Epidermal melanocyte (primary cell): ENCODE results near the gene KAT6B.
"Not testable (repeated sequence)": the region's sequence is repeated elsewhere in the genome, so short reads cannot be mapped to it uniquely, and the experiment has no call there.

Experiments used
- DNase-seq: peaks from one replicate; pipeline ENCODE4 v3.0.0; 2011; ENCODE audit warnings: low spot score; ENCODE audit not compliant: insufficient read length

KAT6B gene

GRCh38 chr10:75033399-75034130 lies 207.2 kb downstream of the KAT6B start:
- DNase-seq = no peak

- no peak for DNase-seq
Measured at GRCh38 chr10:75034131-75034512, 207.7 kb downstream of the KAT6B start.

- no peak for DNase-seq
Measured at GRCh38 chr10:75034714-75035258, 208.4 kb downstream of the KAT6B start.

- no peak for DNase-seq
Measured at GRCh38 chr10:75035975-75036708, 209.7 kb downstream of the KAT6B start.

- no peak for DNase-seq
Measured at GRCh38 chr10:75037171-75038153, 211.1 kb downstream of the KAT6B start.

GRCh38 chr10:75038335-75038734 lies 211.9 kb downstream of the KAT6B start:
- no peak for DNase-seq

- no peak for DNase-seq
Measured at GRCh38 chr10:75040576-75040975, 214.2 kb downstream of the KAT6B start.

GRCh38 chr10:75042292-75042974 lies 216.0 kb downstream of the KAT6B start:
- no peak for DNase-seq

GRCh38 chr10:75043256-75044131 lies 217.1 kb downstream of the KAT6B start:
- no peak for DNase-seq

- DNase-seq = no peak
Measured at GRCh38 chr10:75048669-75049098, 222.3 kb downstream of the KAT6B start.

GRCh38 chr10:75049316-75050148 lies 223.1 kb downstream of the KAT6B start:
- DNase-seq = no peak

- DNase-seq = no peak
Measured at GRCh38 chr10:75050149-75050919, 223.9 kb downstream of the KAT6B start.

- no peak for DNase-seq
Measured at GRCh38 chr10:75051308-75051707, 224.9 kb downstream of the KAT6B start.

- not testable (repeated sequence) for DNase-seq
Measured at GRCh38 chr10:75055896-75056406, 229.6 kb downstream of the KAT6B start.

- DNase-seq = no peak
Measured at GRCh38 chr10:75057680-75058079, 231.3 kb downstream of the KAT6B start.

- no peak for DNase-seq
Measured at GRCh38 chr10:75058161-75058560, 231.8 kb downstream of the KAT6B start.

- DNase-seq = no peak
Measured at GRCh38 chr10:75061709-75062505, 235.5 kb downstream of the KAT6B start.
